Medulla oblongata (tissue), 1 donor: ENCODE measurements around the gene CSN2.
"Not testable (repeated sequence)": the region's sequence is repeated elsewhere in the genome, so short reads cannot be mapped to it uniquely, and the experiment has no call there.

Source experiments
- DNase-seq: peaks from one replicate; pipeline ENCODE4 v3.0.0-alpha.2; 2015; ENCODE audit errors: extremely low spot score

The CSN2 gene, protein sequence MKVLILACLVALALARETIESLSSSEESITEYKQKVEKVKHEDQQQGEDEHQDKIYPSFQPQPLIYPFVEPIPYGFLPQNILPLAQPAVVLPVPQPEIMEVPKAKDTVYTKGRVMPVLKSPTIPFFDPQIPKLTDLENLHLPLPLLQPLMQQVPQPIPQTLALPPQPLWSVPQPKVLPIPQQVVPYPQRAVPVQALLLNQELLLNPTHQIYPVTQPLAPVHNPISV

GRCh38 chr4:69965628-69966027 is at the start of gene CSN2:
CSN2 (minus strand) TSS chr4:69965728; CDS start chr4:69960995, 4,733 bp downstream.
- DNase-seq = no peak

GRCh38 chr4:70008771-70009170 is 43.2 kb upstream of the CSN2 start:
- DNase-seq = no peak

DNA sequence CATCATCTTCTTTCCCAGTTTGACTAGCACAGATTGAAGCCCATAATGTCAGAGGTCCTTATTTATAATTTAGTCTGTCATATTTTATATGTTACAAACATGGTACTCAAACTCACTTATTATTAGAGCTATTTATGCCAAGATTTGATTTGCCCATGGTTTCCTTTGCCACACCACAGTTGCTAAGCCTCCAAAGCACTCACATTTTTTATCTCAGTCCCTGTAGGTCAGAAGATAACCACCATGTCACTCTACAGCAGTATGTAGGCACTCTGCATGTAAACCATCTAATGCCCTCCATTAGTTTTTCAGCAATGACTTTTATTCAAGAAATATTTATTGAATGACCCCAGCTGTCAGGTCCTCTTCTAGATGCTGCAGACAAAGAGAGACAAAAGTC is 37.0 kb upstream of the CSN2 start:
- DNase-seq = no peak

DNA sequence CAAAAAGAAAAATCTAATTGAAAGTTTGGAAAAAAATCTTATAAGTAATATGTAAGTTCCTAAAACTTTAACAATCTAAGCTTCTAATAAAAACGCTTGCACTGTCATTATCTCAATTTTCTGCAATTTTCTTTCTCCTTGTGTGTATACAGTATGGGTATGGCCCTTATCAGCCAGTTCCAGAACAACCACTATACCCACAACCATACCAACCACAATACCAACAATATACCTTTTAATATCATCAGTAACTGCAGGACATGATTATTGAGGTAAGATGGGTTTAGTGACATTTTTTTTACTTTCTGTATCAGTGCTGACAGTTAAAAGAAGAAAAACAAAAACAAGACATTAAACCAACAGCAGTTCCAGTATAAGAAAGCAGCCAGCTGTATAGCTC is 35.2 kb upstream of the CSN2 start:
- DNase-seq = no peak

- no peak for DNase-seq
These were observed 33.9 kb upstream of the CSN2 start for GRCh38 chr4:69999420-69999819.

DNA sequence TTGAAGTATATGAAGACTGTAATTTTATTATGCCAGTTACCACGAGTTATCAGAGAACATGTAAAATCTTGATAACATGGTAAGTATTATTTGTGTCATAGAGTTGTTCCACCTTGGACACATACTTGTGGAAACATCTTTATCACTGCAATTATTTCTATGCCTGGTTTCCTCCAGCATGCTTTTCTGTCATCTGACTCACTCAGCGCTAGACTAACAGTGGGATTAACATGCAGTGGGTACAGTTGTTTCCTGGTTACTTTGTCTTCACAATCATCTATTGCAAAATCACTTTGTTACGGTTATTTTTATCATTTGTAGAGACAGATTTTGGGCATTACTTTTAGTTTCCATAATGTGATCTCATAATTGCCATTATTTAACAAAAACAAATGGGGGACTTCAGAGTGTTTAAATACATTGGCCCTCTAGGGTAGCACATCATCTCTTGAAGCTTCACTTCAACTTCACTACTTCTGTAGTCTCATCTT is 30.0 kb upstream of the CSN2 start, which contains the start of gene STATH:
STATH (plus strand) TSS at position 441 of the 491 bp plus-strand sequence. CDS start 2,472 bp downstream, outside the sequence.
- DNase-seq = no peak

DNA sequence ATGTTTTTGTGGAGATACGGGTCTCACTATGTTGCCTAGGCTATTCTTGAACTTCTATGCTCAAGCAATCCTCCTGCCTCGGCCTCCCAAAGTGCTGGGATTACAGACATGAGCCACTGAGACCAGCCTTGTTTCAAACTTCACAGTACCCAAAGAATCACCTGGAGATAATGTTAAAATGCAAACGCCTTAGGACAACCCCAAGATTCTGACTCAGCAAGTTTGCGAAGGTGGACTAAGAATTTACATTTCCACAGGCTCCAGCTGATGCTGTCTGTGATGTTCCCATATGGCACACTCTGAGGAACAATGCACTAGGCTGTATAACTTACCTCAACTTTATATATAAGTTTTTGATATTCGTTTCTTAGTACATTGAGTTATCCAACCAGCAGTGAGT is 29.3 kb upstream of the CSN2 start:
- no peak for DNase-seq

DNA sequence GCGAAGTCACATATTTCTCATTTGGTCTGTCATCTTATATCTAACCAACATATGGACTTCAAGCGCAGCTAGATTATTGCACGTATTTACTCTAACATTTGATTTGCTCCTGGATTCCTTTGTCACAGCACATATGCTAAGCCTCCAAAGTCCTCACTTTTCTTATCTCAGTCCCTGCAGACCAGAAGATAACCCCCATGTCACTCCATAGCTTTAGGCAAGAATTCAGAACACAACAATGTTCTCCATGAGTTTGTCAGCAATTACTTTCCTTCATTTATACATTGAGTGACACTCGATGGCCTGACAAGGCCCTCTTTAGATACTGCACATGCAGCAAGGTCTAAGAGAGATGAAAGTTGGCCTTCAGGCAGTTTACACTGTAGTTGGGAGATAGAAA is 25.5 kb upstream of the CSN2 start:
- no peak for DNase-seq

DNA sequence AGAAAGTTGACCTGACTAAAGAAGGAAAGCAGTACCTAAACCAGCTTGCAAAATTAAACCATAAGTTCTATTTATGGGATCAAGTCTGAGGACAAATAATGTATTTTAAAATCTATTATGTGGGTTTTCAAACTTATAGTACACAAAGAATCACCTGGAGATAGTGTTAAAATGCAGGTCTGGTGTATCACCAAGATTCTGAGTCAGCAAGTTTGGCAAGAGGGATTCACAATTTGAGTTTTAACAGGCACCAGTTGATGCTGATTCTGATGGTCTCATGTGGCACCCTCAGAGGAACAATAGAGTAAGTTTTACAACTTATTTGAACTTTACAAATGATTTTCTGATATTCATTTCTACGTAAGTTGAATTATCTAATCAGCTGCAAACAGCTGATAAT is 21.1 kb upstream of the CSN2 start:
- DNase-seq = no peak

DNA sequence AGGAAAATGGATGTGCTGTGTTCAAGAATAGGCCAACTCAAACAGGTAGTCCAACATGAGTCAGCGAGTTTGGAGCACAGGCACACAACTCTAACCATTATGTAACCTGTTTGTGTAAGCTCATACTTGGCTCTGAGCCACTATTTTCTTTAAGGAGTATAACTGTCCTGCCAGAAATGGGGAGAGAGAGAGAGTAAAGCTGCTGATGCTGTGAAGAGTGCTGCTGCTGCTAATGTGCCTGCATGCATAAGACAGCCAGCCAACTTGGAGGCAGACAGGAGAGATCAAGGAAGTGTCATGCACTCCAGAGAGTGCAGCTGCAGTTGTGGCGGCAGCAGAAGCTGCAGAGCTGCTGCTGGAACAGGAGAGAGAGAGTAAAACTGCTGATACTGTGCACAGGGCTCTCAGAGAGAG is 18.5 kb upstream of the CSN2 start:
- DNase-seq = peak; percentile 4

DNA sequence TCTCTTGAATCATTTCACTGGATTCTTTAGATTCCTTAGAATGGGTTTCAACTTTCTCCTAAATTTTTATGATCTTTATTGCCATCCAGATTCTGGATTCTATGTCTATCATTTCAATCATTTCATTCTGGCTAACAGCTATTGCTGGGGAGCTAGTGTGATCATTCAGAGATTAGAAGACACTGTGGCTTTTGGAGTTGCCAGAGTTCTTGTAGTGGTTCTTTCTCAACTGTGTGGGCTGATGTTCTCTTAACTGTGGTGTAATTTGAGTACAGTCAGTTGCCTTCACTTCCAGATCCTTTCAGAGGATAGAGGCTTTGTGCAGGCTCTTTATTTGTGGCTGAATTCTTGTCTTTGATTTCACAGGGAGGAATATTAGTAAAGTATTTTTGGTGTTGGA is 12.1 kb upstream of the CSN2 start:
- no peak for DNase-seq

DNA sequence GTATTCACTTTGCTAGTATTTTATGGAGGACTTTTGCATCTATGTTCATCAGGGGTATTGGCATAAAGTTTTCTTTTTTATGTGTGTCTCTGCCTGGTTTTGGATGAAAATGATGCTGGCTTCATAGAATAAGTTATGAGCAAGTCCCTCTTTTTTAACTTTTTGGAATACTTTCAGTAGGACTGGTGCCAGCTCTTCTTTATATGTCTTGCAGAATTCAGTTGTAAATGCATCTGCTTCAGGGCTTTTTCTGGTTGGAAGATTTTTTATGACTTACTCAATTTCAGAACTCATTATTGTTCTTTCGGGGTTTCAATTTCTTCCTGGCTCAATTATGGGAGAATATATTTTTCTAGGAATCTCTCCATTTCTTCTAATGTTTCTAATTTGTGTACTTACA is 9.1 kb upstream of the CSN2 start:
- DNase-seq = no peak

DNA sequence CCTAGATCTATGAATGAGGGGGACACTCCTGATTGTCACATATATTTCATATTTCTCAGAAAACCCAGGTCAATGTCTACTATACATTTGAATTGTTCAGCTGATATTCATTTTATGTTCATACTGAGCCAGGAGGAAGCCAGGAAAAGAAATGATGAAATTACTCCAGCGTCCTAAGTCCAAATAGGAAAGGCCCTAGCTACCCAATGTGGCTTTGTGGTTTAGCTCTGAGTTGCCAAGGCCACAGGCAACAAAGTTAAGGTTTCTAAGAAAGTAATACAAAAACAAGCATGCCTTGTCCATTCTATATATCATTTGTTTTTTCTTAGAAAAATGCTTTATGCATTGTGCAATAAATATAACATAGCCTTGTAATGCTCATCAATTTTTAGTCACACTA is 4.5 kb upstream of the CSN2 start:
- DNase-seq = no peak

GRCh38 chr4:69957209-69957608 is 8.3 kb downstream of the CSN2 start:
- DNase-seq = no peak

- DNase-seq = no peak
These were observed 13.9 kb downstream of the CSN2 start for GRCh38 chr4:69951602-69952001.

GRCh38 chr4:69936566-69936965 is 29.0 kb downstream of the CSN2 start:
- no peak for DNase-seq

- no peak for DNase-seq
These were observed 31.4 kb downstream of the CSN2 start for GRCh38 chr4:69934150-69934549.

- DNase-seq = no peak
These were observed 34.8 kb downstream of the CSN2 start, which contains the start of gene CSN1S1 for GRCh38 chr4:69930768-69931167. CSN1S1 (plus strand) TSS chr4:69931068; CDS start chr4:69932556, 1,488 bp downstream.

DNA sequence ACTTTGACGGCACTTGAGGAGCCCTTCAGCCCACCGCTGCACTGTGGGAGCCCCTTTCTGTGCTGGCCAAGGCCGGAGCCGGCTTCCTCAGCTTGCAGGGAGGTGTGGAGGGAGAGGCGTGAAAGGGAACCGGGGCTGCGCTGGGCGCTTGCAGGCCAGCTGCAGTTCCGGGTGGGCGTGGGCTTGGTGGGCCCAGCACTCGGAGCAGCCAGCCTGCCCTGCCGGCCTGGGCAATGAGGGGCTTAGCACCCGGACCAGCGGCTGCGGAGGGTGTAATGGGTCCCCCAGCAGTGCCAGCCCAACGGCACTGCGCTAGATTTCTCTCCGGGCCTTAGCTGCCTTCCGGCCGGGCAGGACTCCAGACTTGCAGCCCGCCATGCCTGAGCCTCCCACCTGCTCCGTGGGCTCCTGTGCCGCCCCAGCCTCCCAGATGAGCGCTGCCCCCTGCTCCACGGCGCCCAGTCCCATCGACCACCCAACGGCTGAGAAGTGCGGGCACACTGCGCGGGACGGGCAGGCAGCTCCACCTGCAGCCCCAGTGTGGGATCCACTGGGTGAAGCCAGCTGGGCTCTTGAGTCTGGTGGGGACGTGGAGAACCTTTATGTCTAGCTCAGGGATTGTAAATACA is 41.6 kb downstream of the CSN2 start:
- DNase-seq = not testable (repeated sequence)

- DNase-seq = no peak
These were observed 44.7 kb downstream of the CSN2 start for GRCh38 chr4:69920874-69921273.

DNA sequence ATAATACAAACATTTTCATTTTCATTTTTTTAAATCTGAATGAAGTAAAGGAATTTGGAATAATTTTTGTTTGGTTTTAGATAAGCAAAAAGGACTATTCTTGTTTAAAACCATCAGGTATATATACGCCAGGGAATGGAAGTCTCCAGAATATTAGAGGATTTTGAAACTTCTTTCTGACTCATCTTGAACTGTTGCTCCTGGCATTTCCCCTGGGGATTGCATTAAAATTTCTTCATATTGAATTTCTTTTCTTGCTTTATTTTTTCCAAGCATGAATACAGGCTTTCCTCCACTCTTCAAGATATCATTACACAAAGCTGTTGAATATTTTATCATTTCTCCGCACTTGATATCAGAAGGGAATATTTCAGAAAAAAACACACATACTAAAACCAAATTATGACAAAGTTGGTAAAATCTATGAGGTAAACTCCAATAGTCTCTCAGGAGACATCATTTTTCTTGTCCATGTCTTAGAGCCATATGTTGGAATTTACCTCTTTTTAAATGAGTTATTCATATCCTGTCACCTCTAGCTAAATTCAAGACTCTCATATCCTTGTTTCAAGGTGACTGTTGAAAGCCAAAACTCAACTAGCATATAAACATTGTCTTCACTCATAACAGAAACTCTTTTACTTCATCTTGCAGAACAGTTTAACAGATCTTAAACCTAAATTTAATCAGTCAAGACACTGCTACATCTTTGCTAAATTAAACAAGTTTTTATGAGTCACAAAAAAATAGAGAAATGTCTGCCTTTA is 55.3 kb downstream of the CSN2 start:
- DNase-seq = no peak

DNA sequence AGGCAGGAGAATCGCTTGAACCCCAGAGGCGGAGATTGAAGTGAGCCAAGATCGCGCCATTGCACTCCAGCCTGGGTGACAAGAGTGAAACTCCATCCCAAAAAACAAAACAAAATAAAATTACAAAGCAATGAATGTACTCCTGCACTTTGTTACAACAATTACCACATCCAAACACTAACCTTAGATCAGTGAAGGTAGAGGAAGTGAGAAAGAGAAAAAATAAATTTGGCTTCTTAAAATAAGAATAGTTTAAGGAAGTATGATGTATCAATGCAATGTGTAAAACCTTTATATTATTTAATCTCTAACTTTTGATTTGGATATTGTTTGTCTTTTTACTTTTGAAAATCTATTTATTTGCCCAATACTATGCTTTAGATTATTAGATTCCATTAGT is 56.3 kb downstream of the CSN2 start:
- no peak for DNase-seq

DNA sequence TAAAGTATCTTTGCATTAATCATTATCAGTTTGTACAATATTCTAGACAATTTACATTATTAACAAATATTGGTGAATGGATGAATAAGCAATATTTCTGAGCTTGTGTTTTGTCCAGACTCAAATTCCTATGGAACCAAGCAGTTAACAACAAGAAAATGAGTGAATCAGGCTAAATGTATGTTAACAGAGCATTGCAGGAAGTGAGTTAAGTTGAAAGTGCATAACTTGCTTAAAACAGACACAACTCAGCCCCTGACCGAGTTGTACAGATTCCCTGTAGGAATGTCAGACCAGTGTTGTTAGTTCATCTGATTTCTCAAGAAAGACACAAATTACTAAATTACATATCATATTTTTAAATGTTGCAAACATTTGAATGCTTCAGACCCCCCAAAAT is 58.4 kb downstream of the CSN2 start:
- no peak for DNase-seq
